T-helper 2 cell treated with Interferon-gamma antibody and Interleukin-4, amounts not matched to agents 5 μg/mL and 100 μg/mL, for 36 hours (primary cell): ENCODE measurements around the gene ARF6.
A peak's percentile ranks its signal among the peaks of the same experiment; 100 is the strongest.
"Not testable (repeated sequence)": the region's sequence is repeated elsewhere in the genome, so short reads cannot be mapped to it uniquely, and the experiment has no call there.

Source experiments
- DNase-seq: peaks from one replicate; pipeline ENCODE4 v3.0.0; 2021; ENCODE audit warnings: low spot score
- H3K27ac Mint-ChIP-seq: one replicate; pipeline ENCODE4 v1.8.0; 2021; ENCODE audit warnings: mild to moderate bottlenecking, mixed read lengths
- H3K27me3 Mint-ChIP-seq: one replicate; pipeline ENCODE4 v1.8.0; 2021; ENCODE audit warnings: low read depth, mixed read lengths
- H3K36me3 Mint-ChIP-seq: one replicate; pipeline ENCODE4 v1.8.0; 2021; ENCODE audit warnings: low read depth, mixed read lengths
- H3K4me1 Mint-ChIP-seq: one replicate; pipeline ENCODE4 v1.8.0; 2021; ENCODE audit warnings: low read depth, mixed read lengths
- H3K4me3 Mint-ChIP-seq: one replicate; pipeline ENCODE4 v1.8.0; 2022; ENCODE audit warnings: mild to moderate bottlenecking, moderate library complexity, mixed read lengths
- H3K9me3 Mint-ChIP-seq: one replicate; pipeline ENCODE4 v1.8.0; 2021; ENCODE audit warnings: mixed read lengths

The ARF6 gene

DNA sequence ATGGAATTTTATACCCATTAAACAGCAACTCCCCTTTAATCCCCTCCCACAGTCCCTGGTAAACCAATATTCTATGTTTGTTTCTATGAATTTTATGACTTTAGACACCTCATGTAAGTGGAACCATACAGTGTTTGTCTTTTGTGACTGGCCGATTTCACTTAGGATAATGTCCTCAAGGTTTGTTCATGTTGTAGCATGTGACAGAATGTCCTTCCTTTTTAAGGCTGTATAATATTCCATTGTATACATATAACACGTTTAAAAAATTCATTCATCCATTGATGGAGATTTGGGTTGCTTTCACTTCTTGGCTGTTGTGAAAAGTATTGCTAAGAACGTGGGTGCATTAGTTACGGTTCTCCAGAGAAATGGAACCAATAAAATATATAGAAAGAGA is 40.2 kb downstream of the ARF6 start:
- Mint-ChIP-seq H3K9me3 (peaks cover 13% of the 10 kb centered on the region), H3K4me3 (no peak overlapping the region), H3K27me3 (no peaks in the 10 kb centered on the region), H3K36me3 (peaks cover 10% of the 10 kb centered on the region), H3K4me1 (peaks cover 4% of the 10 kb centered on the region), H3K27ac (no peak overlapping the region)
- no peak for DNase-seq

DNA sequence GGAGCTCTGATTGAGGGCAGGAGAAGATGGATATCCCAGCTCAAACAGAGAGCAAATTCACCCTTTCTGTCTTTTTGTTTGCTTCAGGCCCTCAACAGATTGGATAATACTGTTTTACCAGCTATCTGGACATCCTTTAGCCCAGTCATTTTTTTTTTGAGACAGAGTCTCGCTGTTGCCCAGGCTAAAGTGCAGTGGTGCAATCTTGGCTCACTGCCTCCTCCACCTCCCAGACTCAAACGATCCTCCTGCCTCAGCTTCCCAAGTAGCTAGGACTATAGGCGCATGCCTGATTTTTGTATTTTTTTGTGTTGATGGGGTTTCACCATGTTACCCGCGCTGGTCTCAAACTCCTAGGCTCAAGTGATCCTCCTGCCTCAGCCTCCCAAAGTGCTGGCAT is 40.8 kb downstream of the ARF6 start:
- H3K27me3 Mint-ChIP-seq: no peaks in the 10 kb centered on the region
- H3K4me1 Mint-ChIP-seq: peaks cover 6% of the 10 kb centered on the region
- H3K36me3 Mint-ChIP-seq: peaks cover 14% of the 10 kb centered on the region
- no peak for DNase-seq
- peaks cover 18% of the 10 kb centered on the region for H3K9me3 Mint-ChIP-seq
- H3K4me3 Mint-ChIP-seq: no peak overlapping the region
- H3K27ac Mint-ChIP-seq: no peak overlapping the region

DNA sequence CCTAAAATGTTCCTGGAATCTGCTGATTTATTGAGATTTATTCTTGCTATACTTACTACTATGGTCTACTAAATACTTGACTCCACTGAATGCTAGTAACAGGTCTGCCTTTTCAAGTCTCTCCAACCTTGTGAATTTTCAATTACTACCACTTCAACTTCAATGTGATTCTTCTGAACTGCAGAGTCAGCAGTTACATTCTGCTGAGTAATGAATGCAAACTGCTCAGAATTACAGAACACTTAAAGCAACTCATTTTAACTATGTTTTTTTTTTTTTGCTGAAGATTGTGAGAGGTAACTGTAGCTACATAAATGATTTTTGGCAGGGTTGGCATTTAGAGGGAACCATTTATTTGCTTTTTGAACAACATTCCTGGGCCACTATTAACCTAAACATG is 41.8 kb downstream of the ARF6 start:
- DNase-seq: no peak
- peaks cover 8% of the 10 kb centered on the region for H3K4me1 Mint-ChIP-seq
- no peaks in the 10 kb centered on the region for H3K27me3 Mint-ChIP-seq
- H3K36me3 Mint-ChIP-seq: peaks cover 16% of the 10 kb centered on the region
- H3K4me3 Mint-ChIP-seq: no peak overlapping the region
- H3K9me3 Mint-ChIP-seq: peaks cover 23% of the 10 kb centered on the region
- H3K27ac Mint-ChIP-seq: no peak overlapping the region

DNA sequence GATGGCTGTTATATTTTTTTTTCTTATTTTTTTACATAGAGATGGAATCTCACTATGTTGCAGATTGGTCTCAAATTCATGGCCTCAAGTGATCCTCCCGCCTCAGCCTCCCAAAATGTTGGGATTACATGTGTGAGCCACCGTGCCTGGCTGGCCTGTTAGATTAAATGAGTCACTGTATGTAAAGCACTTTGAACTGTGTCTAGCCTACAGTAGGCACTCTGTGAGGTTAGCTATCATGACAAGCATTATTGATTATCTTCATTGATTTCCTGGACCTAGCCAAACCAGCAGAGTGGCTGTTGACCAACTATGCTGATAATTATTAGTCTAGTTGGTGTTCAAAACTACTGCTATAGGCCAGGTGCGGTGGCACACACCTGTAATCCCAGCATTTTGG is 42.6 kb downstream of the ARF6 start:
- H3K27ac Mint-ChIP-seq: no peak overlapping the region
- no peak for DNase-seq
- no peak overlapping the region for H3K4me3 Mint-ChIP-seq
- H3K9me3 Mint-ChIP-seq: peaks cover 23% of the 10 kb centered on the region
- H3K4me1 Mint-ChIP-seq: peaks cover 16% of the 10 kb centered on the region
- H3K27me3 Mint-ChIP-seq: no peaks in the 10 kb centered on the region
- H3K36me3 Mint-ChIP-seq: peaks cover 16% of the 10 kb centered on the region

DNA sequence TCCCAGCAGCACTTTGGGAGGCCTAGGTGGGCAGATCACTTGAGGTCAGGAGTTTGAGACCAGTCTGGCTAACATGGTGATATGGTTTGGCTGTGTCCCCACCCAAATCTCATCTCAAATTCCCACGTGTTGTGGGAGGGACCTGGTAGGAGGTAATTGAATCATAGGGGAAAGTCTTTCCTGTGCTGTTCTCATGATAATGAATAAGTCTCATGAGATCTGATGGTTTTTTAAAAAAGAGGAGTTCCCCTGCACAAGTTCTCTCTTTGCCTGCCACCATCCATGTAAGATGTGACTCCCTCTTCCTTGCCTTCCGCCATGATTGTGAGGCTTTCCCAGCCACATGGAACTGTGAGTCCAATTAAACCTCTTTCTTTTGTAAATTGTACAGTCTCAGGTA is 43.4 kb downstream of the ARF6 start:
- not testable (repeated sequence) for DNase-seq, H3K27me3 Mint-ChIP-seq, H3K27ac Mint-ChIP-seq, H3K4me3 Mint-ChIP-seq
- H3K36me3 Mint-ChIP-seq: peaks cover 16% of the 10 kb centered on the region
- peaks cover 23% of the 10 kb centered on the region for H3K9me3 Mint-ChIP-seq
- peaks cover 18% of the 10 kb centered on the region for H3K4me1 Mint-ChIP-seq

DNA sequence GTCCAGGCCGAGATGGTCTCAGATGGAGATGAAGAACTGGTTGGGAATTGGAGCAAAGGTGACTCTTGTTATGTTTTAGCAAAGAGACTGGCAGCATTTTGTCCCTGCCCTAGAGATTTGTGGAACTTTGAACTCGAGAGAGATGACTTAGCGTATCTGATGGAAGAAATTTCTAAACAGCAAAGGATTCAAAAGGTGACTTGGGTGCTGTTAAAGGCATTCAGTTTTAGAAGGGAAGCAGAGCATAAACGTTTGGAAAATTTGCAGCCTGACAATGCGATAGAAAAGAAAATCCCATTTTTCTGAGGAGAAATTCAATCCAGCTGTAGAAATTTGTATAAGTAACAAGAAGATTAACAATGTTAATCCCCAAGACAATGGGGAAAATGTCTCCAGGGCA is 44.0 kb downstream of the ARF6 start:
- H3K4me3 Mint-ChIP-seq, H3K27ac Mint-ChIP-seq, DNase-seq, H3K27me3 Mint-ChIP-seq: not testable (repeated sequence)
- Mint-ChIP-seq H3K4me1 (peaks cover 20% of the 10 kb centered on the region), H3K9me3 (peaks cover 23% of the 10 kb centered on the region), H3K36me3 (peaks cover 16% of the 10 kb centered on the region)

DNA sequence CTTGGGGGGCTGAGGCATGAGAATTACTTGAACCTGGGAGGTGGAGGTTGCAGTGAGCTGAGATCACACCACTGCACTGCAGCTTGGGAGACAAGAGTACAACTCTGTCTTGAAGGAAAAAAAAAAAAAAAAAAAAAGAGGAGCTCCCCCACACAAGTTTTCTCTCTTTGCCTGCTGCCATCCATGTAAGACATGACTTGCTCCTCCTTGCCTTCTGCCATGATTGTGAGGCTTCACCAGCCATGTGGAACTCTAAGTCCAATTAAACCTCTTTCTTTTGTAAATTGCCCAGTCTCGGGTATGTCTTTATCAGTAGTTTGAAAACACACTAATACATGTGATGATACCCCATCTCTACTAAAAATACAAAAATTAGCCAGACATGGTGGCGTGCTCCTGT is 46.3 kb downstream of the ARF6 start:
- peaks cover 38% of the 10 kb centered on the region for H3K9me3 Mint-ChIP-seq
- not testable (repeated sequence) for H3K4me3 Mint-ChIP-seq, H3K27me3 Mint-ChIP-seq, H3K27ac Mint-ChIP-seq, DNase-seq
- H3K36me3 Mint-ChIP-seq: peaks cover 24% of the 10 kb centered on the region
- H3K4me1 Mint-ChIP-seq: peaks cover 30% of the 10 kb centered on the region

DNA sequence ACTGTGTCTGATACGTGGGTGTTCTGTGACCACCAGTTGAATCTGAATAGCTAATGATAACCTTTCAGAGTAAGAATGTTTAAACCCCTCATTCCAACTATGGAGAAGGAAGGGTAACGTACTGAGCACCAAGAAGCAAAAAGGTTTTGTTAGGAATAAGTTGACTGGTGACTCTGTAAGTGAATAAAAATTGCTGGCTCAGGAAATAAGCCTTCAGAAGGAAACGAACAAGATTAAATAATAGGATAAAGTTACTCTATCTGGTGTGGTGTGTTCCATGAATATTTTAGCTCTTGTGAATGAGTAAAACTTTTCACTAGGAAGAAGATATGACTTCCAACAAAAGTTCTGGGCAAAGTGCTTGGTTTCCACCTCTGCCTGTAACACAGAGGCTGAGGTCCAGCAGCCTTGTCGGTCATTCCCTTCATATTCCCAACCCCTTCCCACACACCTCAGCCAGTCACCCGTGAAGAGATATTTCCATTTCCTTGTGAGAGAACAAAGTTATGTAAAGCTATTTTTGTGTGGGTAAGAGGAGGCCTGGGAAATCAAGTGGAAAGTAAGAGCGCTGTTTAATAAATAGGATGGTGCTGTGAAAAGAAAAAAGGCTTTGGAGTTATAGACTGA is 47.1 kb downstream of the ARF6 start:
- peak overlapping the region; percentile 62 for H3K27ac Mint-ChIP-seq
- no peak for DNase-seq
- peaks cover 30% of the 10 kb centered on the region for H3K4me1 Mint-ChIP-seq
- peaks cover 24% of the 10 kb centered on the region for H3K36me3 Mint-ChIP-seq
- H3K9me3 Mint-ChIP-seq: peaks cover 38% of the 10 kb centered on the region
- H3K4me3 Mint-ChIP-seq: peak overlapping the region; percentile 47
- H3K27me3 Mint-ChIP-seq: no peaks in the 10 kb centered on the region

DNA sequence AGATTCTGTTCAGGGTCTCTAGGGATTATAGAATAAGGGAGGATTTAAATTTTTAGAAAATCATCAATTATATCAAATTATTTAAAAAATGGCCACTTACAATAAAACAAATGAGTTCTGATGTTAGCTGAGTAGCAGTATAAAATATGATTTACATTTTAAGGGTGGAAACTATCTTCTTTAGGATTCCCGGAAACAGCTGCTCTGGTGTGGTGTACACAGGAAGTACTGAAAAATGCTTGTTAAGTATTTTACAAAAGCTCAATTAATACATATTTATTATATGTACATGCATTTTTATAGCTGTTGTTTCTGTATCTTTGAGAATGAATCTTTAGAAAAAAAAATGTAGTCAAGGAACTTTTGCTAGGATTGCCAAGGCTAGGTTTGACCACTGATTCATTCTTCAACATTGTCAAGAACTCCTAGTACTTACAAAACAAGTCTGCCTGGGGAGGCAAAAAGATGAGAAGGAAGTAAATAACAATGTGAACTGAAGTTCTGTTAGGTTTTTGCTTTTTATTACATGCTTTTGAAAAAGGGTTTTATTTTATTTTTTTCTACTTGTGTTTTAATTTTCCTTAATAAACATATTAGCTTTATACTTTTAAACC is 48.0 kb downstream of the ARF6 start:
- peaks cover 38% of the 10 kb centered on the region for H3K4me1 Mint-ChIP-seq
- H3K4me3 Mint-ChIP-seq: peak overlapping the region; percentile 47
- no peak for DNase-seq
- H3K36me3 Mint-ChIP-seq: peaks cover 24% of the 10 kb centered on the region
- no peaks in the 10 kb centered on the region for H3K27me3 Mint-ChIP-seq
- H3K27ac Mint-ChIP-seq: peak overlapping the region; percentile 31
- H3K9me3 Mint-ChIP-seq: peaks cover 37% of the 10 kb centered on the region

DNA sequence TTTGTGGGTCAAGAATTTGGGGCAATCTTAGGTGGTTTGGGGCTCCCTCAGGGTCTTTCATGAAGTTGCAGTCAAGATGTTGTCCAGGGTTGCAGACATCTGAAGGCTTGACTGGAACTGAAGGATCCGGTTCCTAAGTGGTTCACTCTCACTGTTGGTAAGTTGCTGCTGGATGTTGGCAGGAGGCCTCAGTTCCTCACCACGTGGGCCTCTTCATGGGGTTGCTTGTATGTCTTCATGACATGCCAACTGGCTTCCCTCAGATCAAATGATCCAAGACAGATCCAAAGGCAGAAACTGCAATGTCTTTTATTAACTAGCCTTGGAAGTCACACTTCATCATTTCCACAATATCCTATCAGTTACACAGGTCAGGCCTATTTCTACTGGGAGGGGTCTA is 49.2 kb downstream of the ARF6 start:
- Mint-ChIP-seq H3K4me1 (peaks cover 50% of the 10 kb centered on the region), H3K4me3 (no peak overlapping the region), H3K27ac (no peak overlapping the region)

DNA sequence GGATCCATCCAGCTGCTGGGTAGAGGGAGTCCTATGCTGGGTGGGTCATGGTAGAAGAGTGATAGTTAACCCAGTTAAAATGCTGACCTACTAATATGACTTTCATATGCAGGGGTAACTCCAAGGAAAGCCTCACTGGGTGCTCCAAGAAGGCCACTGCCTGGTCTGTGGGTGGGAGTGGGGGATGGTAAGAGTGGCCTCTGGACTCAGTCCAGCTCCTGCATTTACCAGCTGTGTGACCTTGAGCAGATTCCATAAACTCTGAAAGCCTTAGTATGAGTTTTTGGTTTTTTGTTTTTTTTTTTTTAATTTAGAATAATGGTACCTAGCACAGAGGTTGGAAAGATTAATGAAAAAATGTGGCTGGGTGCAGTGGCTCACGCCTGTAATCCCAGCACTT is 51.6 kb downstream of the ARF6 start:
- Mint-ChIP-seq H3K4me3 (no peak overlapping the region), H3K27me3 (no peaks in the 10 kb centered on the region), H3K4me1 (peaks cover 62% of the 10 kb centered on the region), H3K36me3 (peaks cover 11% of the 10 kb centered on the region), H3K9me3 (peaks cover 15% of the 10 kb centered on the region), H3K27ac (no peak overlapping the region)
- no peak for DNase-seq

More for the DNA sequence above, 49.2 kb downstream of the ARF6 start:
- Mint-ChIP-seq H3K27me3 (no peaks in the 10 kb centered on the region), H3K9me3 (peaks cover 25% of the 10 kb centered on the region), H3K36me3 (peaks cover 17% of the 10 kb centered on the region)
- no peak for DNase-seq

DNA sequence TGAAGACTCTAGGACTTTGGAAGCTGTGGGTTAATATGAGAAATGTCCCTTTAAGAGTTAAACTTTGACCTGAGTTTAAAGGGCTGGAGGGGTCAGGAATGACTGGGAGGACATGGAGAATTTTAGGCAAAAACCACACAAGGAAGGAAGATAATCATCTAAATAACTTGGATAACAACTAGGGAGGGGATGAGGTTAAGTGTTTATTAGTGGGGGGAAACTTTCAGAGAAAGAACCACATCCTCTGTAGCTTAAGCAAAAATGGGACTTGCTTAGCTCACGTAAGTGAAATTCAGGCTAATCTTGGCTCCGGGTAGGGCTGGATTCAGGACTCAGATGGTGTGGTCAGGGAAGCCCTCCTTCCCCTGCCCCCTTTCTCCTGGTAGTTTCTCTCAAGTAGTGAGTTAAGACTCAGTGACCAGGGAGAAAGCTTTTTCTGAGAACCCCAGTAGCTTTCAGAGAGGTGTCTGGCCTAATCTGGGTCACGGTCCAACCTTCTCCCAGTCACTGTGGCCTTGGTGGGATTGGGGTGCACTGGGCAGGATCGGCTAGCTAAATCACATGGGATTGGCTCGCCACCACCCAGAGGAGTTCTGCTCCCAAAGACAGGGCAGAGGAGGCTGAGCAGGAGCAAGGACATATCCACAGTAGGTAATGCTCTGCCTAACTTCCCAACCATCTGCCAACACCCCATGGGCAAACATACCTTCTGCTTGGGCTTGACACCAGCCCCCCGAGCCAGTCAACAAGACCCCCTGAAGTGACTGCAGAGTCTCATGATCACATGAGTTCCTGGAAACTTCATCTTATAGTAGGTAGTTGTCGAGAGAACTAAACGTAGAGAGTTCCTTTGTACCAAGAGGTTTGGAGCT is 52.8 kb downstream of the ARF6 start:
- H3K4me1 Mint-ChIP-seq: peaks cover 55% of the 10 kb centered on the region
- peaks cover 15% of the 10 kb centered on the region for H3K9me3 Mint-ChIP-seq
- H3K27me3 Mint-ChIP-seq: no peaks in the 10 kb centered on the region
- peak overlapping the region; percentile 73 for H3K27ac Mint-ChIP-seq
- peaks cover 11% of the 10 kb centered on the region for H3K36me3 Mint-ChIP-seq
- peak overlapping the region; percentile 62 for H3K4me3 Mint-ChIP-seq
- DNase-seq: no peak
